SU-DHL-6 (cell line): ENCODE data around the gene HEMK1.

Experiments
- H2AFZ ChIP-seq: fragments of 200-600 bp; sonication (generic); 2 replicates; pipeline ENCODE4 v1.6.1; 2014; ENCODE audit warnings: low read depth, mild to moderate bottlenecking, moderate library complexity, mixed read lengths, antibody characterized with exemption, low read length; ENCODE audit not compliant: severe bottlenecking
- H3F3A ChIP-seq: fragments of 200-600 bp; shearing (Covaris generic); 2 replicates; pipeline ENCODE4 v1.6.0; 2016; ENCODE audit warnings: antibody characterized with exemption, mild to moderate bottlenecking; ENCODE audit not compliant: insufficient read depth
- H3K27ac ChIP-seq: fragments of 200-600 bp; sonication (generic); 2 replicates; pipeline ENCODE4 v1.5.1; 2016; ENCODE audit warnings: low read depth, mild to moderate bottlenecking, low read length, moderate library complexity, mixed read lengths
- H3K27me3 ChIP-seq: fragments of 200-600 bp; sonication (generic), shearing (Covaris generic); 2 replicates; pipeline ENCODE4 v1.6.0; 2014; ENCODE audit warnings: mild to moderate bottlenecking, low read length
- H3K36me3 ChIP-seq: fragments of 200-600 bp; sonication (generic); 2 replicates; pipeline ENCODE4 v1.6.1; 2014; ENCODE audit warnings: mild to moderate bottlenecking, low read length, mixed read lengths
- H3K4me2 ChIP-seq: fragments of 300-600, 200-600 bp; shearing (Covaris generic), sonication (generic); 2 replicates; pipeline ENCODE4 v1.6.0; 2014; ENCODE audit warnings: low read length, low read depth, mild to moderate bottlenecking; ENCODE audit not compliant: poor library complexity, severe bottlenecking
- H3K4me3 ChIP-seq: fragments of 200-600 bp; sonication (generic); 2 replicates; pipeline ENCODE4 v1.5.1; 2014; ENCODE audit warnings: antibody characterized with exemption, low read length, mild to moderate bottlenecking, mixed read lengths; ENCODE audit not compliant: insufficient read depth, poor library complexity, severe bottlenecking
- H3K79me2 ChIP-seq: fragments of 200-600 bp; sonication (generic); 2 replicates; pipeline ENCODE4 v1.6.1; 2014; ENCODE audit warnings: mild to moderate bottlenecking, low read length, moderate library complexity; ENCODE audit not compliant: insufficient read depth
- H3K9ac ChIP-seq: fragments of 200-600 bp; sonication (generic); 2 replicates; pipeline ENCODE4 v1.7.0; 2014; ENCODE audit warnings: mild to moderate bottlenecking, low read length
- H3K9me2 ChIP-seq: fragments of 200-600 bp; sonication (generic); replicated peaks from 2 replicates; pipeline ENCODE4 v1.6.1; 2014; ENCODE audit warnings: low read length; ENCODE audit not compliant: insufficient read depth
- H3K9me3 ChIP-seq: fragments of 200-600 bp; sonication (generic); 2 replicates; pipeline ENCODE4 v1.6.1; 2014; ENCODE audit warnings: low read length, mixed read lengths; ENCODE audit not compliant: insufficient read depth
- H4K20me1 ChIP-seq: fragments of 200-600 bp; sonication (generic); 2 replicates; pipeline ENCODE4 v1.6.1; 2014; ENCODE audit warnings: low read depth, mild to moderate bottlenecking, antibody characterized with exemption, low read length, moderate library complexity, mixed read lengths
- CTCF ChIP-seq: fragments of 200-600 bp; sonication (generic); IDR thresholded peaks from one replicate; pipeline ENCODE4 v1.5.1; 2017; ENCODE audit warnings: antibody characterized with exemption, mild to moderate bottlenecking, low read length, moderate library complexity; ENCODE audit not compliant: insufficient read depth, poor library complexity, severe bottlenecking
- EZH2phosphoT487 ChIP-seq: fragments of 200-600 bp; sonication (generic), shearing (Covaris generic); conservative IDR thresholded peaks from 2 replicates; pipeline ENCODE4 v1.6.1; 2018; ENCODE audit warnings: mild to moderate bottlenecking, antibody characterized with exemption, low read length, moderate library complexity, mixed read lengths

HEMK1 gene

DNA sequence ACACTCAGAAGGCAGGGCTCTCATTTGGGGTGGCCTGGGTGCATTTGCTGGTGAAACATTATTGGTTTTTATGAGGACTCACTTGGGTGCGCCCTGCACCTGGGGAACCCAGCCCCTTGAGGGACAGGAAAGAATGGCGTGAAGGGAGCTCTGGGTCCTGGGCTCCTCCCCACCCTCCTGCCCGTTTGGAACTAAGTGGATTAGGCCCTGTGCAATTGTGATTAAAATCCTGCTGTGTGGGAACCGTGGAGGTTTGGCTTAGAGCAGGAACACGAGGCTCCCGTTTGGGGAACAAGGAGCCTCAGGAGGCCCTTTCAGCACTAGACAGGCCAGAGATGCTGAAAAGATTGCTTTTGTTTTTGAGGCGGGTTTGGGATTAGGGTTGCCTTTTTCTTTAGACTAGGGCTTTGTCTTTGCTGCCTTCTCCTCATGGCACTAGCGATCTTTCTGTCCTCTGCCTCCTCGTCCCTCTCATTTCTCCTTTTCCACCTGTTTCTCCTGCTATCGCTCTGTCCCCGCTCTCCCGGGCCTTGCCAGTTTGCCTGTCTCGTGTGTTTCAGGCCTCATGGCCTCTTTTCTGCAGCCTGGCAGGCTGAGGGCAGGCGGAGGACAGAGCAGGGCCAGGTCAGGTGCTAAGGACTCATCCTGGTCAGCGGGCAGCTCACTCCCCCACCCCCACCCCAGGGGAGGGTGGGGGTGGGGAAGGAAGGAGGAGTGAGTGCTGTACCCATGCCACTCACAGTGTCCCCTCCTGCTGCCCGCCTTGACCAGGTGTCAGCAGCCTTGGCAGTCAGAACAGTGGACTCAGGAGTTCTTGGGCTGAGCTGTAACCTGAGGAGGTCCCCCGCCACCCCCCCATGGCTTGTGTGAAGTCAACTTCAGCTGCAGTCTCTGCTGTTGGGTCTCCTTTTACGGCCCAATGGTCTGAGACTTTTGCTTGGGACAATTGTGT, 56.2 kb downstream of the HEMK1 start:
- Histone ChIP-seq H3K4me2 (no peak overlapping the region), H3K79me2 (no peaks in the 10 kb centered on the region), H3K9ac (no peak overlapping the region), H3K9me2 (no peaks in the 10 kb centered on the region), H3K4me3 (no peak overlapping the region), H3K27ac (no peak overlapping the region), H3K27me3 (no peaks in the 10 kb centered on the region), H3F3A (no peaks in the 10 kb centered on the region), H3K36me3 (no peaks in the 10 kb centered on the region), H2AFZ (no peak overlapping the region), H3K9me3 (no peaks in the 10 kb centered on the region), H4K20me1 (no peaks in the 10 kb centered on the region)
- TF ChIP-seq CTCF (no peak), EZH2phosphoT487 (no peak)

DNA sequence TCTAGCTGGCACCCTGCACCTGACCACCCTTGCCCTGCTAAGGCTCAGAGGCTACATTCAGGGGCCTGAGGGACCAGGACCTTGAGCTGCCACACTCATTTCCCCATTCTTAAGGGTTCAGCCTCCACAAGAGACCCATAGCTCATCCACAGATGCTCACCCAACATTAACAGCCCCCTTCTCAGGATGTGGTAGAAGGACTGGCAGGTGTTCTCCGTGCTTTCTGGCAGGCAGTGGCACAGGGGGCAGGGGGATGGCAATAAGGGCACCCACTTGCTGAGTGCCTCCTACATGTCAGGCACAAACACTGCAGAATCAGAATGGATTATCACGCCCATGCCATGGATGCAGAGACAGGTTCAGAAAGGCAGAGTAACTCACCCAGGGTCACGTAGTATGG, 57.1 kb downstream of the HEMK1 start:
- Histone ChIP-seq H3K4me3 (no peak overlapping the region), H3K9me3 (no peaks in the 10 kb centered on the region), H3K27ac (no peak overlapping the region), H3F3A (no peaks in the 10 kb centered on the region), H4K20me1 (no peaks in the 10 kb centered on the region), H3K4me2 (no peak overlapping the region), H3K79me2 (no peaks in the 10 kb centered on the region), H3K9ac (no peak overlapping the region), H3K9me2 (no peaks in the 10 kb centered on the region), H2AFZ (no peak overlapping the region), H3K27me3 (no peaks in the 10 kb centered on the region), H3K36me3 (no peaks in the 10 kb centered on the region)
- TF ChIP-seq CTCF = no peak
- no peak for TF ChIP-seq EZH2phosphoT487

DNA sequence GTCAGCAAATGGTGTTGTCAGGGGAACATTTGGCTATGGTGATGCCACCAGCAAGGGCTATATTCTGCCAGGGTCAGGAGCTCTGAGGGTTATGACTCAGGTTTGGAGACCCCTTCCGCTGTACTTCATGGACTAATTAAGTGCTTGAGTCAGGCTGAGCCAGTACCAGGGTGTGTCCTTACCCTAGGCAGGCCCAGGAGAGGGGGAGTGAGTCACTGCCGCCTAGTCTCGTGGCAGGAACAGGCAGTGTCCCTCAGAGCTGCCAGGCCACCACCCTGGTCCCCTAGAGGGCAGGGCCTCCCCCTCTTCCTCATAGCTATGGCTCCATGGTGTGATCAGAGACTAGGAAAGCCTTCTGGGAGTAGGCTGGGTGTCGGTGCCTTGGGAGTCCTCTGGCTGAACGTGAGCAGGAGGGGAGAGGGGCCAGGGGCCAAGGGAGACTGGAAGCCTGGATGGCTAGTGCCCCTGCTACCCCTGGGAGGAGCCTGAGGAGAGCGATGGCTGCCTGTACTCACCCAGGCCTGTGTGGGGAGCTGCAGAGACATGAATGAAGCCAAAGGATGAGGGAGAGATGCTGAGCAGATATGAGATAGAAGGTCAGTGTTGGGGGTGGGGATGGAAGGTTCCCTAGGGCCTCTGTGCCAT, 58.2 kb downstream of the HEMK1 start:
- no peak overlapping the region for H3K4me3 ChIP-seq
- no peak overlapping the region for H2AFZ ChIP-seq
- H3K9me3 ChIP-seq = no peaks in the 10 kb centered on the region
- no peaks in the 10 kb centered on the region for H3K27me3 ChIP-seq
- TF ChIP-seq EZH2phosphoT487 (no peak), CTCF (no peak)
- no peak overlapping the region for H3K4me2 ChIP-seq
- H3K27ac ChIP-seq = no peak overlapping the region
- no peaks in the 10 kb centered on the region for H4K20me1 ChIP-seq
- H3K79me2 ChIP-seq = no peaks in the 10 kb centered on the region
- no peaks in the 10 kb centered on the region for H3F3A ChIP-seq
- no peaks in the 10 kb centered on the region for H3K9me2 ChIP-seq
- no peak overlapping the region for H3K9ac ChIP-seq
- no peaks in the 10 kb centered on the region for H3K36me3 ChIP-seq
